SH-SY5Y (cell line): Measurements from ENCODE around the gene CARD14.

Experiments
- GATA2 ChIP-seq: IDR thresholded peaks from 2 replicates; pipeline ENCODE4 v1.6.1; 2011; ENCODE audit warnings: mild to moderate bottlenecking, low read depth, low read length
- GATA3 ChIP-seq: IDR thresholded peaks from 2 replicates; pipeline ENCODE4 v1.6.1; 2011; ENCODE audit warnings: low read depth, mild to moderate bottlenecking, low read length, moderate library complexity

GRCh38 chr17:80236911-80237310 is 67.1 kb downstream of the CARD14 start:
- TF ChIP-seq GATA3 (no peak), GATA2 (no peak)
